ENCODE measurements around the gene ZNF691.

ZNF691 gene

GRCh38 chr1:42841440-42842147 is 4.8 kb upstream of the ZNF691 start:
- Histone ChIP-seq H3K27me3 (replicated peaks) (no peaks in the 10 kb centered on the region), H3K27ac (no peak overlapping the region), H3K4me3 (ENCODE audit: low read depth, low read length) (no peak overlapping the region), H3K36me3 (replicated peaks) (no peaks in the 10 kb centered on the region)
- TF ChIP-seq CTCF (IDR thresholded peaks at IDR 0.05; ENCODE audit: low read depth, low read length, missing control alignments), result no peak
- in situ Hi-C loops (cut with HindIII; ENCODE audit: low pct_ligation_motif_present, low sequenced_read_pairs), result no loop called here
- no peak for DNase-seq

- Histone ChIP-seq H3K4me3 (ENCODE audit: low read depth, low read length) (no peak overlapping the region), H3K27me3 (replicated peaks) (no peaks in the 10 kb centered on the region), H3K27ac (no peak overlapping the region), H3K36me3 (replicated peaks) (peaks cover 2% of the 10 kb centered on the region)
- no peak for DNase-seq
- in situ Hi-C loops (cut with HindIII; ENCODE audit: low pct_ligation_motif_present, low sequenced_read_pairs), result no loop called here
- no peak for TF ChIP-seq CTCF (IDR thresholded peaks at IDR 0.05; ENCODE audit: low read depth, low read length, missing control alignments)
Observed at GRCh38 chr1:42844592-42845140, 1.7 kb upstream of the ZNF691 start.

GRCh38 chr1:42845193-42845592 is 1.2 kb upstream of the ZNF691 start:
- DNase-seq, result no peak
- TF ChIP-seq CTCF (IDR thresholded peaks at IDR 0.05; ENCODE audit: low read depth, low read length, missing control alignments), result no peak
- in situ Hi-C loops (cut with HindIII; ENCODE audit: low pct_ligation_motif_present, low sequenced_read_pairs), result no loop called here
- Histone ChIP-seq H3K4me3 (ENCODE audit: low read depth, low read length) (no peak overlapping the region), H3K27ac (no peak overlapping the region), H3K27me3 (replicated peaks) (no peaks in the 10 kb centered on the region), H3K36me3 (replicated peaks) (peaks cover 4% of the 10 kb centered on the region)

GRCh38 chr1:42845866-42846256 is 552 bp upstream of the ZNF691 start:
- Histone ChIP-seq H3K36me3 (replicated peaks) (peaks cover 6% of the 10 kb centered on the region), H3K27ac (no peak overlapping the region), H3K27me3 (replicated peaks) (no peaks in the 10 kb centered on the region), H3K4me3 (ENCODE audit: low read depth, low read length) (peak overlapping the region; percentile 49)
- no peak for DNase-seq
- no peak for TF ChIP-seq CTCF (IDR thresholded peaks at IDR 0.05; ENCODE audit: low read depth, low read length, missing control alignments)
- in situ Hi-C loops (cut with HindIII; ENCODE audit: low pct_ligation_motif_present, low sequenced_read_pairs), result no loop called here

- DNase-seq, result no peak
- Histone ChIP-seq H3K27ac (no peak overlapping the region), H3K27me3 (replicated peaks) (no peaks in the 10 kb centered on the region), H3K36me3 (replicated peaks) (peaks cover 14% of the 10 kb centered on the region), H3K4me3 (ENCODE audit: low read depth, low read length) (peak overlapping the region; percentile 86)
- in situ Hi-C loops (cut with HindIII; ENCODE audit: low pct_ligation_motif_present, low sequenced_read_pairs), result no loop called here
- TF ChIP-seq CTCF (IDR thresholded peaks at IDR 0.05; ENCODE audit: low read depth, low read length, missing control alignments), result no peak
Observed at GRCh38 chr1:42847111-42847595, 740 bp downstream of the ZNF691 start.

All from brain microvascular endothelial cell (primary cell).